Measurements from ENCODE around the gene SKA2. TPM values are rescaled to one million over a fixed set of nuclear protein-coding genes. Genes with fewer than 3 reads are reported as not detected.
A peak's percentile ranks its signal among the peaks of the same experiment; 100 is the strongest.
"Not testable (repeated sequence)": the region's sequence is repeated elsewhere in the genome, so short reads cannot be mapped to it uniquely, and the experiment has no call there.

Gene SKA2
- 48.8 and 51.2 TPM in 2 replicates for total RNA-seq (2014; rRNA removed; shearing (Covaris generic))

GRCh38 chr17:59154721-59155438 lies at the start of gene SKA2:
SKA2 (minus strand) TSS chr17:59155186; CDS start chr17:59155163, 23 bp downstream.
- Histone ChIP-seq H3K27me3 (ENCODE audit: control insufficient read depth, insufficient read depth, low read length) (no peaks in the 10 kb centered on the region), H3K4me3 (ENCODE audit: insufficient read depth, low read depth, low read length) (peak within 1 kb of the TSS; percentile 73), H3K36me3 (replicated peaks; ENCODE audit: control insufficient read depth, insufficient read depth, low read length) (no peaks in the 10 kb centered on the region)
- peak; percentile 87 for DNase-seq

- no peak overlapping the region for H3K4me3 ChIP-seq (ENCODE audit: insufficient read depth, low read depth, low read length)
These were observed 47.3 kb upstream of the SKA2 start for GRCh38 chr17:59202320-59202719.

GRCh38 chr17:59199398-59199797 lies 44.4 kb upstream of the SKA2 start:
- Histone ChIP-seq H3K4me3 (ENCODE audit: insufficient read depth, low read depth, low read length) (no peak overlapping the region), H3K36me3 (replicated peaks; ENCODE audit: control insufficient read depth, insufficient read depth, low read length) (peaks cover 29% of the 10 kb centered on the region), H3K27me3 (ENCODE audit: control insufficient read depth, insufficient read depth, low read length) (no peaks in the 10 kb centered on the region)
- no peak for DNase-seq

More at GRCh38 chr17:59202320-59202719, 47.3 kb upstream of the SKA2 start:
- no peak for DNase-seq
- Histone ChIP-seq H3K27me3 (ENCODE audit: control insufficient read depth, insufficient read depth, low read length) (no peaks in the 10 kb centered on the region), H3K36me3 (replicated peaks; ENCODE audit: control insufficient read depth, insufficient read depth, low read length) (peaks cover 23% of the 10 kb centered on the region)

- Histone ChIP-seq H3K4me3 (ENCODE audit: insufficient read depth, low read depth, low read length) (no peak overlapping the region), H3K27me3 (ENCODE audit: control insufficient read depth, insufficient read depth, low read length) (no peaks in the 10 kb centered on the region), H3K36me3 (replicated peaks; ENCODE audit: control insufficient read depth, insufficient read depth, low read length) (peaks cover 26% of the 10 kb centered on the region)
- no peak for DNase-seq
These were observed 38.4 kb upstream of the SKA2 start for GRCh38 chr17:59193336-59193862.

GRCh38 chr17:59190806-59191205 lies 35.8 kb upstream of the SKA2 start:
- H3K4me3 ChIP-seq (ENCODE audit: insufficient read depth, low read depth, low read length) = no peak overlapping the region
- no peak for DNase-seq
- H3K27me3 ChIP-seq (ENCODE audit: control insufficient read depth, insufficient read depth, low read length) = no peaks in the 10 kb centered on the region
- H3K36me3 ChIP-seq (replicated peaks; ENCODE audit: control insufficient read depth, insufficient read depth, low read length) = peaks cover 30% of the 10 kb centered on the region

GRCh38 chr17:59186850-59187249 lies 31.9 kb upstream of the SKA2 start:
- H3K4me3 ChIP-seq (ENCODE audit: insufficient read depth, low read depth, low read length) = no peak overlapping the region
- H3K27me3 ChIP-seq (ENCODE audit: control insufficient read depth, insufficient read depth, low read length) = no peaks in the 10 kb centered on the region
- peaks cover 22% of the 10 kb centered on the region for H3K36me3 ChIP-seq (replicated peaks; ENCODE audit: control insufficient read depth, insufficient read depth, low read length)
- no peak for DNase-seq

GRCh38 chr17:59185997-59186396 lies 31.0 kb upstream of the SKA2 start:
- Histone ChIP-seq H3K27me3 (ENCODE audit: control insufficient read depth, insufficient read depth, low read length) (no peaks in the 10 kb centered on the region), H3K36me3 (replicated peaks; ENCODE audit: control insufficient read depth, insufficient read depth, low read length) (peaks cover 18% of the 10 kb centered on the region), H3K4me3 (ENCODE audit: insufficient read depth, low read depth, low read length) (no peak overlapping the region)
- DNase-seq = no peak

- Histone ChIP-seq H3K4me3 (ENCODE audit: insufficient read depth, low read depth, low read length) (no peak overlapping the region), H3K36me3 (replicated peaks; ENCODE audit: control insufficient read depth, insufficient read depth, low read length) (peaks cover 11% of the 10 kb centered on the region), H3K27me3 (ENCODE audit: control insufficient read depth, insufficient read depth, low read length) (no peaks in the 10 kb centered on the region)
- no peak for DNase-seq
These were observed 26.5 kb upstream of the SKA2 start for GRCh38 chr17:59181481-59181880.

- Histone ChIP-seq H3K27me3 (ENCODE audit: control insufficient read depth, insufficient read depth, low read length) (no peaks in the 10 kb centered on the region), H3K36me3 (replicated peaks; ENCODE audit: control insufficient read depth, insufficient read depth, low read length) (peaks cover 6% of the 10 kb centered on the region), H3K4me3 (ENCODE audit: insufficient read depth, low read depth, low read length) (no peak overlapping the region)
- no peak for DNase-seq
These were observed 25.6 kb upstream of the SKA2 start for GRCh38 chr17:59180626-59181025.

- H3K27me3 ChIP-seq (ENCODE audit: control insufficient read depth, insufficient read depth, low read length); H3K36me3 ChIP-seq (replicated peaks; ENCODE audit: control insufficient read depth, insufficient read depth, low read length); DNase-seq; H3K4me3 ChIP-seq (ENCODE audit: insufficient read depth, low read depth, low read length): not testable (repeated sequence)
These were observed 24.6 kb upstream of the SKA2 start for GRCh38 chr17:59179601-59180000.

GRCh38 chr17:59178266-59178985 lies 23.4 kb upstream of the SKA2 start:
- no peak for DNase-seq
- H3K36me3 ChIP-seq (replicated peaks; ENCODE audit: control insufficient read depth, insufficient read depth, low read length) = peaks cover 5% of the 10 kb centered on the region
- H3K27me3 ChIP-seq (ENCODE audit: control insufficient read depth, insufficient read depth, low read length) = no peaks in the 10 kb centered on the region
- no peak overlapping the region for H3K4me3 ChIP-seq (ENCODE audit: insufficient read depth, low read depth, low read length)

- Histone ChIP-seq H3K27me3 (ENCODE audit: control insufficient read depth, insufficient read depth, low read length) (no peaks in the 10 kb centered on the region), H3K36me3 (replicated peaks; ENCODE audit: control insufficient read depth, insufficient read depth, low read length) (peaks cover 7% of the 10 kb centered on the region), H3K4me3 (ENCODE audit: insufficient read depth, low read depth, low read length) (no peak overlapping the region)
- no peak for DNase-seq
These were observed 20.1 kb upstream of the SKA2 start for GRCh38 chr17:59175076-59175475.

GRCh38 chr17:59174671-59175070 lies 19.7 kb upstream of the SKA2 start:
- DNase-seq = no peak
- Histone ChIP-seq H3K27me3 (ENCODE audit: control insufficient read depth, insufficient read depth, low read length) (no peaks in the 10 kb centered on the region), H3K4me3 (ENCODE audit: insufficient read depth, low read depth, low read length) (no peak overlapping the region), H3K36me3 (replicated peaks; ENCODE audit: control insufficient read depth, insufficient read depth, low read length) (peaks cover 7% of the 10 kb centered on the region)

- no peak for DNase-seq
- Histone ChIP-seq H3K4me3 (ENCODE audit: insufficient read depth, low read depth, low read length) (no peak overlapping the region), H3K27me3 (ENCODE audit: control insufficient read depth, insufficient read depth, low read length) (no peaks in the 10 kb centered on the region), H3K36me3 (replicated peaks; ENCODE audit: control insufficient read depth, insufficient read depth, low read length) (peaks cover 7% of the 10 kb centered on the region)
These were observed 17.5 kb upstream of the SKA2 start for GRCh38 chr17:59172436-59173004.

- H3K27me3 ChIP-seq (ENCODE audit: control insufficient read depth, insufficient read depth, low read length) = no peaks in the 10 kb centered on the region
- H3K36me3 ChIP-seq (replicated peaks; ENCODE audit: control insufficient read depth, insufficient read depth, low read length) = peaks cover 3% of the 10 kb centered on the region; the same call in 1 of the 2 replicates
- no peak overlapping the region for H3K4me3 ChIP-seq (ENCODE audit: insufficient read depth, low read depth, low read length)
- no peak for DNase-seq
These were observed 12.6 kb upstream of the SKA2 start for GRCh38 chr17:59167571-59168001.
